GM19025 (cell line): ENCODE results near the gene THAP8.

ENCODE experiments used
- ATAC-seq: cut with Tn5 transposase; IDR thresholded peaks from one replicate; pipeline ENCODE4 v1.9.1; 2021; ENCODE audit warnings: mild to moderate bottlenecking, low read depth, moderate library complexity; ENCODE audit not compliant: unreplicated experiment

The THAP8 gene

DNA sequence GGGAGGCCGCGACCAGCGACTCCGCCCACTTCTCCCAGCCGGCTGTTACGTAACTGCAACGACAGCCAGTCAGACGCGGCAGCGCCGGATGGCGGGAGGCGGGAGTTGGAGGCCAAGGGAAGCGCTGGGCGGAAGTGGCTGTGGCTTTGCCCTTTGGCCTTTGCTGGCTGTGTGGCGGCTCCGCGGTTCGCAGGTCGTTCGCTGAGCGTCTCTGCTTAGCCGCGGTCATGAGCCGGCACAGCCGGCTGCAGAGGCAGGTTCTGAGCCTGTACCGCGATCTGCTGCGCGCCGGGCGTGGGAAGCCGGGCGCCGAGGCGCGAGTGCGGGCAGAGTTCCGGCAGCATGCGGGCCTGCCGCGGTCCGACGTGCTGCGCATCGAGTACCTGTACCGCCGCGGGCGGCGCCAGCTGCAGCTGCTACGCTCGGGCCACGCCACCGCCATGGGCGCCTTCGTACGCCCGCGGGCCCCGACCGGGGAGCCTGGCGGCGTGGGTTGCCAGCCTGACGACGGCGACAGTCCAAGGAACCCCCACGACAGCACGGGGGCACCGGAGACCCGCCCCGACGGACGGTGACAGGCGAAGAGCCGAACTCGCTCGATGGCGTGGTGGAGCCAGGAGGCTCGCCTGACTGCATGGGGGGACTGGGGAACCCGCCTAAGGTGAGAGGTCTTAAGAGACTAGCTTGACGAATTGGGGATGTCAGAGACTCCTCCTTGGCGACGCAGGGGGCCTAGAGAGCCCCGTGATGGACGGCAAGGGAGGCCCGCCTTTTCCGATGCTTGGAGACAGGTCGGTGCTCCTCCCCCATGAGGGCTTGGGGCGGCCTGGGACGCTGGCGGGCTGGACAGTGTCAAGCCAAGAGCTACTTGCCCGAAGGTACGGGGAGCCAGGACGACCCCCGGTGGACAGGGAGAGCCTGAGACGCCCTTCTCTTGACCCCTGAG, 58.8 kb downstream of the THAP8 start, which contains the start of gene SDHAF1:
Gene SDHAF1, plus strand, starts transcription at position 141 of the 946 bp plus-strand sequence. Its CDS starts 87 bp downstream, at position 228.
- ATAC-seq: peak; percentile 85

DNA sequence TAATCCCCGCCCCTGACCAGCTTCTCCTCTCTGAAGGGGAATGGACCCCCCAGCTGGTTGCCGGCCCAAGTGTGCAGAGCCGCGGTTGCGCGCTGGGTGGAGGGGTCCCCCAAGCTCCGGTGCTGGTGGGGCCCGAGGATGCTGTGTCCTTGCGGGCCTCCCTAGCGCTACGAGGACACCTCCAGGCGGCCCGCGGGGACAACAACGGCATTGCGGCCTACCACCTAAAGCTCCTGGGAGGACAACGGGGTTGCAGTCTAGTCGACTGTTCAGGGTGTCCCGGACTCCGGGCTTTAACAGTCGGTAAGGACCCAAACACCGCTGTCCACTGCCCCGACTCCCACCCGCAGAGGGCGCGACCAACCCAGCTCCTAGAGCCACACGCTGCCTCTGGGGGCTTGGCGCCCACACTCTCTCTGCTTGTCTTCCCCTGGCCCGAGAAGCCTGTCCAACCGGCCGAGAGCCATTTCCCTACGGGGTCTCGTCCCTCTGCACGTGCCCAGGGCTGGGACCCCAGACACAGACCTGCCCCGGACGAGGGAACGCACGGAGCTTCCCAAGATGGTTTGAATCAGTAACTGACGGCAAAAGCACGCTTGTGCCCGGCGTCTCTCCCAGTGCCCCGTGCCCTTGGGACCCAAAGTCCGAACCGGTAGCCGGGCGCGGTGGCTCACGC, 60.0 kb downstream of the THAP8 start:
- no peak for ATAC-seq

DNA sequence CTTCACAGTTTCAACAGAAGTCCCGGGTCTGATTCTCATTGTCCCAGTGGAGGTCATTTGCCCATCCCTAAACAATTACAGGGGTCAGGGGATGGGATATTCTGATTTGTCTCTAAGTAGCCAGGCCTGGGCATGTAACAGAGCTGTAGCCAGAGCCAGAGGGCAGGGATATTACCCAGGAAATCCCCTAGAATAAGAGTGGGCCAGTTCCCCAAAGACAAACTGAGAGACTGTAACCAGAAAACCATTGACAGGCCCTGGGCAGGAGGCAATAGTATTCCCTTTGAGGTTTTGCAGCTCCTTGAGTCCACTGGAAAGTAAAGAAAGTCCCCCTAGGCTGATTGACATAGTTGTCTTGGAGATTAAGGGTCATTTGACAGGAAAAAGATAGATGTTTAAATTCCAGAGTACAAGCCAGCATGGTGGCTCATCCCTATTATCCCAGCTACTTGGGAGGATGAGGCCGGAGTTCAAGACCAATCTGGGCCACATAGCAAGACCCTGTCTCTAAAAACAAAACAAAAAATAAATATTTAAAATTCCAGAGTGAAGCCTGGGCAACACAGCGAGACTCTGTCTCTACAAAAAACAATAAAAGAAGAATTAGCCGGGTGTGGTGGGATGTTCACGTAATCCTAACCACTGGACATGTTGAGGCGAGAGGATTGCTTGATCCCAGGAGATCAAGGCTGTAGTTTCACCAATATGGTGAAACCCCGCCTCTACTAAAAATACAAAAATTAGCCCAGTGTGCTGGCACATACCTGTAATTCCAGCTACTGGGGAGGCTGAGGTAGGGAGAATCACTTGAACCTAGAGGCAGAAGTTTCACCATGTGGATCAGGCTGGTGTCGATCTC, 60.9 kb downstream of the THAP8 start:
- ATAC-seq: no peak

DNA sequence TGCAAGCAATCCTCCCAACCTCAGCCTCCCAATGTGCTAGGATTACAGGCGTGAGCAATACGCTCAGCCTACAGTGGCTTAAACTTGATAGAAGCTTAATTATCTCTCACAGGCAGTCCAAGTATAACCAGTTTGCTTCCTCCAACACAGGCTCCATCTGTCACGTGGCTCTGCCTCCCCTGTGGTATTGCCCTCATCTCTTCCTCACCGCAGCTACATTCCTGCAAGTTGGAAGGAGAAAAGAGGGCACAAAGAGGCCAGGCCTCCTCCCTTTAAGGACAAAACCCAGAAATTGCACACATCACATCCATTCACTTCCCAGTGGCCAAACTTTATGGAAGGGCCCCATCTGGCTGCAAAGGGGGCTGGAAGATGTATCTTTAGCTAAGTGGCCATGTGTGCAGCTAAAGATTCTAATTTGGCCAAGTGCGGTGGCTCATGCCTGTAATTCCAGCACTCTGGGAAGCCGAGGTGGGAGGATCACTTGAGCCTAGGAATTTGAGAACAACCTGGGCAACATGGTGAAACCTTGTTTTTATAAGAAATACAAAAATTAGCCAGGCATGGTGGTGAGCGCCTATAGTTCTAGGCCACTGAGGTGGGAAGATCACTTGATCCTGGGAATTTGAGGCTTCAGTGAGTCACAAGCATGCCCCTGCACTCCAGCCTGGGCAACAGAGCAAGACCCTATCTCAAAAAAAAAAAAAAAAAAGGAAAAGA, 62.2 kb downstream of the THAP8 start:
- ATAC-seq: no peak

DNA sequence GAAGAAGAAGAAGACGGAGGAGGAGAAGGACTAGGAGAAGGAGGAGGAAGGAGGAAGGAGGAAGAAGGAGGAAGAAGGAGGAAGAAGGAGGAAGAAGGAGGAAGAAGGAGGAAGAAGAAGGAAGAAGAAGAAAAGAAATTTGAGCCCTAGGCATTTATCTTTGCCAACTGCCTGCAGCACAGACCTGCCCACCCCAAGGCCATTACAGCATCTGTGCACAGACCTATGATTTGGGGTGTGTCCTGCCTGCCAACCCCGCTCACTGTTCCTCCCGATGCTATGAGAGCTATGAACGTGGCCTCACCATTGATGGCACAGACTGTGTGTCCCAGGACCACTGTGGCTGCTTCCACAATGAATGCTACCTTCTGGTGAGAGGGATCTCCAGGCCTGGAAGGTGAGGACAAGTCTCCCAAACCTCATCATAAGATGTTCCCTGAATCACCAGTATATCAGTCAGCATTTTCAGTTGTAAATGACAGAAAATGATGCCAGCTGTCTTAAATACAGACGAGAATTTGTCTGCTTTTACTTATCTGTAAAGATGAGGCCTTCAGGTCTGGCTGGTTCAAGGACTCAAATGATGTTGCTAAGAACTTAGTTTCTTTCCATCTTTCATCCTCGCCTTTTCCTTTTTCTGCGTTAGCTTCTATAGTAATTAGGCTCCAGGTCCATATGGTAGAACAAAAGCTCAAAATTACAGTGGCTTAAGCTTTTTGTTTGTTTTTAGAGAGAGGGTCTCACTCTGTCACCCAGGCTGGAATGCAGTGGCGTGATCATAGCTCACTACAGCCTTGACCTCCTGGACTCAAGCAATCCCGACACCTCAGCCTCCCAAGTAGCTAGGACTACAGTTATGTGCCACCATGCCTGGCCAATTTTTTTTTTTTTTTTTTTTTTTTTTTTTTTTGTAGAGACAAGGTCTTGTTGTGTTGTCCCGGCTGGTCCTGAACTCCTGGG, 63.0 kb downstream of the THAP8 start:
- no peak for ATAC-seq

DNA sequence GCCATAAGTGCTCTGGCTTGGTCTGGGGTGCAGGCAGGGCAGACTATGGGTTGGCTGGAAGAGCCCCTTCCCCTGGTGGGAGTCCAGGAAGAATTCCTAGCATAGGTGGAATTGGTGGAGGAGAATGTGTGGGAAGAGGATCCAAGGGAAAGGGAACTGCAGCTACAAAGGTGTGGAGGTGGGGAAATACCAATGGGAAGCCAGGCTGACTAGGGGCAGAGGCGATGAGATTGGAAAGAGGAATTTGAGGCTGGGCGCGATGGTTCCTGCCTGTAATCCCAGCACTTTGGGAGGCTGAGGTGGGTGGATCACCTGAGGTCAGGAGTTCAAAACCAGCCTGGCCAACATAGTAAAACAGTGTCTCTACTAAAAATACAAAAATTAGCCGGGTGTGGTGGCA, 63.9 kb downstream of the THAP8 start:
- no peak for ATAC-seq

DNA sequence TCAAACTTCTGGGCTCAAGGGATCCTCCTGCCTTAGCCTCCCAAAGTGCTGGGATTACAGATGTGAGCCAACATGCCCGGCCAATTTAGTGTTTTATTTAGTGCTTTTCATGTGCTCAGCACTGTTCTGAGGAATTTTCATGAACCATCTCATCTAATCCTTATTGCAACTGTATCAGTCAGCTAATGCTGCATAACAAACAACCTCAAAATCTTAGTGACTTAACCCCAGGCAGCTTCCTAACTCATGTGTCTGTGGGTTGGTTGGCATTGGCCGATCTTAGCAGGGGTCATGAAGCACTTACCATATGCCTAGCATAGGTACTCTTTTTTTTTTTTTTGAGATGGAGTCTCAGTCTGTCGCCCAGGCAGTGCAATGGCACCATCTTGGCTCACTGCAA, 65.3 kb downstream of the THAP8 start:
- no peak for ATAC-seq

DNA sequence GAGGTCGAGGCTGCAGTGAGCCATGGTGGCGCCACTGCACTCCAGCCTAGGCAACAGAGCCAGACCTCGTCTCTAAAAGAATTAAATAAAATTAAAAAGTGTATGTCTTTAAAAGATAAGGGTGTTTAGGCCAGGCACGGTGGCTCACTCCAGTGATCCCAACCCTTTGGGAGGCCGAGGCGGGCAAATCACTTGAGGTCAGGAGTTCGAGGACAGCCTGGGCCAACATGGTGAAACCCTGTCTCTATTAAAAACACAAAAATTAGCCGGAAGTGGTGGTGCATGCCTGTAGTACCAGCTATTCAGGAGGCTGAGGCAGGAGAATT, 66.6 kb downstream of the THAP8 start:
- no peak for ATAC-seq

DNA sequence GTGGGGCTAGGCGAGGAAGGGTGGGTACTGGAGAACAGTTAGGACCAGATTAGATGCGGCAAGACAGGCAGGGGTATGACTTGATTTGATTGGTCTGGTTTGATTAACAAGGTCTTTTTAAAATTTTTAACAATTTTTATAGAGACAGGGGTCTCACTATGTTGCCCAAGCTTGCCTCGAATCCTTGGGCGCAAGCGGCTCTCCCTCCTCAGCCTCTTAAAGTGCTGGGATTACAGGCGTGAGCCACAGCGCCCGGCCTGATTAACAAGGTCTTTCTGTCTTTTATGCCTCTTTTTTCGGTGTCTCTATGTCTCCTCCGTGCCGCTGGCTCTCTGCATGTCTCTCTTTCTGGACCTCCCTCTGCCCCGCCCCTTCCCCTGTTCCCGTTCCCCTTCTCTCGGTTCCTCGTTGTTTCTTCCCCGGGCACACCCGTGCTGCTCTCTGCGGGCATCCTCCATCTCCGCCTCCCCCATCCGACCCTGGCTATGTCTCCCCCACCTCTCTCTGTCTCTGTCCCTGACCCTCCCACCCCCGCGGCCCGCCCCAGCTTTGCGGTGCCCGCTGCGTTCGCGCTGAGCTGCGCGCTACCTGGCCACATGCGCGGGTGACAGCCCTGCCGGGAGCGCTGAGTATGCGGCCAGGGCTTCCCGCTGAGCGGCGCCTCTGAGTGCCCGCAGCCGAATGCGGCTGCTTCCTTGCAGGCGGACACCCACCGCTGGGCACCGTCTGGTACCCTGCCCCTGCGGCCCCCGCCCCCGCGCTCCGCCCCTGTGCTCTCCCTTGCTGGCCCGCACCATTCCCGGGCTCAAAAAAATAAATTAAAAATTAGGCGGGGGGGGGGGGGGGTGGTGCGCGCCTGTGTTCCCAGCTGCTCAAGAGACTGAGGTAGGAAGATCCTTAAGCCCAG, 67.2 kb downstream of the THAP8 start:
- no peak for ATAC-seq

DNA sequence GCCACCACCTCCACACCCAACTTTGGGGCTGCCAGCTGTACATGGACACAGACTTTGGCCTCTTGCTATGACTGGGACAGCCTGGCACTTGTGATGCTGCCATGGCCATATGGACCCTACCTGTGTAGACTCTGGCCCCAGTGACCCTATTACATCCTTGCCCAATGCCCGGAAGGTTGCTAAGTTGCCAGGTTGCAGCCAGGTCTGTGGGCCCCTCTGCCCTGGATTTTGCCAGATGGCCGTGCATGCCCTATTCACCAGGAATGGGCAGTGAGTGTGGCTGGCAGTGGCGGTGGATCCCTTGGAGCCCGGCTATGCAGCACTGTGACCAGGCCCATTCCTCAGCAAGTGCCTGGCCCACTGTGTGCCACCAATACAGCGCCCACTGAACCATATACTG, 68.0 kb downstream of the THAP8 start:
- no peak for ATAC-seq
